Fibroblast of the aortic adventitia (primary cell): ENCODE measurements around the gene WDR46. TPM values are rescaled to one million over a fixed set of nuclear protein-coding genes. Genes with fewer than 3 reads are reported as not detected.
"Not testable (repeated sequence)": the region's sequence is repeated elsewhere in the genome, so short reads cannot be mapped to it uniquely, and the experiment has no call there.

ENCODE experiments used
- DNase-seq: peaks from one replicate; pipeline ENCODE4 v3.0.0-alpha.2; 2010; ENCODE audit warnings: low read depth
- H3K4me3 ChIP-seq: 2 replicates; pipeline ENCODE4 v1.5.1; 2011; ENCODE audit warnings: low read depth, mild to moderate bottlenecking, control low read depth, low read length, moderate library complexity
- CTCF ChIP-seq: IDR thresholded peaks from 2 replicates; pipeline ENCODE4 v1.5.1; 2011; ENCODE audit warnings: mild to moderate bottlenecking, low read length, control low read depth, inconsistent platforms; ENCODE audit not compliant: insufficient read depth
- total RNA-seq: library from RNA; depleted of rRNA; stranded (reverse); fragments of >200 nt; gene quantifications from 2 replicates; pipeline ENCODE4 v1.2.3, GENCODE V29; 2012; ENCODE audit warnings: low replicate concordance

The WDR46 gene
- total RNA-seq, 1 donor = 85.0 TPM

DNA sequence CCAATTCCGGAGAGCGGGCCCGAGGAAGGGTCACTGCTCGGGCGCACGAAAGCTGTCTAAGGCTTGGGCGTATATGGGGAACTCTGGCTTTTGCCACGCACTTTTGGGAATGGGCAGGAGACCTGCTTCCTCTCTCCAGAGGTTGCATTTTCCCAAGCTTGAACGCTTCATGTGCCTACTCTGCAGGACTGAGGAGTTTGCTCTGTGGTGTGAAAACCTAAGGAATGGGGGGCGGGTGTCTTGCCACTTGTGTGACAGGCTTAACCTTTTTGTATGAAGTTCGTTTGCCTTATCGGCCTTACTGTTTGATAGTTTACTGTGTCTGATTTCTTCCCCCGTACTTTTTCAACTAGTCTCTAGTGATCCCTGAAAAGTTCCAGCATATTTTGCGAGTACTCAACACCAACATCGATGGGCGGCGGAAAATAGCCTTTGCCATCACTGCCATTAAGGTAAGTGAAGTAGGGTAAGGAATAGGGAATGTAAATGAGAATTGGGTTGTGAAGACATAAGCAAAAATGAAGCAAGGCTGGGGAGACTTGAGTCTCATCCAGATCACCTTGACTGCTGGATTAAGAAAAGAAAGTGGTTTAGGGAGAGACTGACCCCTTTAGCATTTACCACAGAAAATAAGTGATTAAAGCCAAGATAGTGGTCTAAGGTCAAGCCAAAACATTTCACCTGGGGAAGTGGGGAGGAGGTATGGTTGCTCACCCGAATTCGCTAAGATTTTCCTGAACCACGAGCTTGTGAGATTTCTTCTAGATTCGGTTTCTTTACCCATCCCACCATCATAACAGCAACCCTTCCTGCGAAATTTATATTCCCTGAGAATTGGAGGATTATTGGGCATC is 16.5 kb downstream of the WDR46 start:
- TF ChIP-seq CTCF = no peak
- no peak for DNase-seq
- H3K4me3 ChIP-seq = peak overlapping the region; percentile 99

DNA sequence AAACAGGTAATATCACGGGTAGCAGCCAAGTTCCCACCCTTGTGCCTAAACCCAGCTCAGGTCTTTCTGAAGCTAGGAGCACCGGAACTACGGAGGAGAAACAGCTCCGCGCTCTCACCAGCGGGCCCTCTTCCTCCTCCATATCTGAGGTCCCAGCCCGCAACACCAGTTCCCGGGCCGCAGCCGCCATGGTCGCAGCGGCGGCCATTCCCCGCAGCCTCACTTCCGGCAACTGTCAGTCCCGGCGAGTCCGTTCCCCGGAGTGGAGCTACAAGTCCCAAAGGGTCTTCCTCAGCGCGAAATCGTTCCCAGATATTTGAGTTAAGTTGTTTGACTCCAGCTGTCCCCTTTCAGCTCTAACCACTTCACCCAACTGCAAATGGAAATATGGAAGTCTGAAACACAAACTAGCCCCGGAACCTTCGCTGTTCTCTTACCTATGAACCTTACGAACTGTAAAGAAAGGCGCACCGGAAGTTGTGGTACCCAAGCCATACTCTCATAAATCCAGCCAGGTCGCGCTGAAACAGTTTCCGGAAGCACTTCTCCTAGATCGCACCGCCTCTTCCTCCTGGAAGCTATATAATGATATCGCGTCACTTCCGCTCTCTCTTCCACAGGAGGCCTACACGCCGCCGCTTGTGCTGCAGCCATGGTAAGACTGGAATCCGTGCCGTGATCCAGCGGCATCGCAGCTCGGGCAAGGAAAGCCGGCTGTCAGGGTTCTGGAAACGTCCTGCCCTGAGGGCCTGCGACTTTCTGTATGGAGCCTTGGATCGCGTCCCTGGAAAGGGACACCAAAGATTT is 17.4 kb downstream of the WDR46 start, which contains the start of the genes RPS18 and VPS52:
RPS18 (plus strand) TSS at position 608 of the 807 bp plus-strand sequence; CDS start at position 653, 45 bp downstream.
VPS52 (minus strand) TSS at position 409 of the 807 bp plus-strand sequence; CDS start at position 208, 201 bp downstream.
- TF ChIP-seq CTCF = no peak
- peak; percentile 100 for DNase-seq
- H3K4me3 ChIP-seq = peak within 1 kb of the TSS; percentile 99

GRCh38 chr6:33271117-33271467 is 17.9 kb downstream of the WDR46 start:
- no peak for TF ChIP-seq CTCF
- no peak for DNase-seq
- H3K4me3 ChIP-seq = peak overlapping the region; percentile 99

DNA sequence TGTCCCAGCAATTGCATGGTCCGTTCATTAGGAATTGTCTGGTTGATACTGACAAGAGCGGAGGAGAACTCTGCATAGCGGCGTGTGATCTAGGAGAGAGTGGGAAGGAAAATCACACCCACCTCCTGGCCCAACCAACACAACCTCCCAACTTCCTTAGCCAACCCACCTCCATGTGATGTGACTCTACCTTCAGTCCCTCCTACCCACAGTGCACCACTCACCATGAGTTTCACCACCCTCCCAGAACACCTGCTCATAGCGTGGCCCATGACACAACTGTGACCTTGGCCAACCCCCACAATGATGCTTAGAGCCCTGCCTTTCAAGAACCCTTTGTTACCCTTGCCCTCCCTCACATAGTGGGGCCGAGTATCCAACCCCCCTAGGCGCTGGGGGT is 25.0 kb downstream of the WDR46 start:
- no peak for TF ChIP-seq CTCF
- no peak for DNase-seq

GRCh38 chr6:33262490-33262889 is 26.5 kb downstream of the WDR46 start:
- not testable (repeated sequence) for DNase-seq, H3K4me3 ChIP-seq

More for the DNA sequence above, 25.0 kb downstream of the WDR46 start:
- H3K4me3 ChIP-seq = no peak overlapping the region

DNA sequence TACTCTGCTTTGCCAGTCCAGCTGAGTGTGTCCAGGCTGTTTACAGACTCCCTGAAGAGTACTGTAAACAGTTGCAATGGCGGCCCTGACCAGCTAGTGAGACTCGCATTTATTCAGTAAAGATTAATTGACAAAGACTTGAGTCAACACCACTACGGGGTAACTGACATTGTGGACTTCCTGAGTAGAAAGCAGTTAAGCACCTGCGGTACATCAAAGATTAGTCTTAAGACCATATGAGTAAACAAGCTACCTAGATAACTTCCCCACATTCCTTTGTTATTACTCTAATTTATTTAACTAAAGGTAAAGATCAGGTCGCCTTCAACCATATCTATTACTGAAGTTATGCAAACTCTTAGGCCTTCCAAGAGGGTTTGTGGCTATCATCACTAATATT is 30.0 kb downstream of the WDR46 start:
- no peak overlapping the region for H3K4me3 ChIP-seq
- no peak for DNase-seq
- no peak for TF ChIP-seq CTCF

DNA sequence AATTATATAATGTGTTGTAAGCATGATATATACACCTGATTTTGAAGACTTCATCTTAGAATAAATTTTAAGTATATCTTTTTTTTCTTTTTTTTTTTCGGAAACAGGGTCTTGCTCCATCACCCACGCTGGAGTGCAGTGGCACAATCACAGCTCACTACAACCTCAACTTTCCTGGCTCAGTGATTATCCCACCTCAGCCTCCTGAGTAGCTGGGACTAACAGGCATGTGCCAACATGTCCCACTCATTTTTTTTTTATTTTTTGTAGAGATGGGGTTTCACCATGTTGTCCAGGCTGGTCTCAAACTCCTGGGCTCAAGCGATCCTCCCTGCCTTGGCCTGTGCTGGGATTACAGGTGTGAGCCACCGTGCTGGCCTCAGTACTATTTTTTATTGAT is 34.4 kb downstream of the WDR46 start:
- H3K4me3 ChIP-seq = no peak overlapping the region
- DNase-seq = no peak
- TF ChIP-seq CTCF = no peak
